H1 (cell line): ENCODE measurements around the gene TMEM127. TPM values are rescaled to one million over a fixed set of nuclear protein-coding genes. Genes with fewer than 3 reads are reported as not detected.

Experiments used
- BRCA1 ChIP-seq: IDR thresholded peaks from 2 replicates; pipeline ENCODE4 v1.6.1; 2012; ENCODE audit warnings: low read depth, low read length, improper control_type of control experiment
- KDM5A ChIP-seq: fragments of 200-600 bp; IDR thresholded peaks from 2 replicates; pipeline ENCODE4 v1.7.1; 2012; ENCODE audit warnings: mild to moderate bottlenecking, low read length, inconsistent platforms, mixed read lengths
- ZNF274 ChIP-seq: IDR thresholded peaks from 2 replicates; pipeline ENCODE4 v1.7.0; 2012; ENCODE audit warnings: low read length, borderline replicate concordance; ENCODE audit errors: extremely low read depth
- polyA plus RNA-seq, 7 experiments: library from polyadenylated mRNA; depleted of rRNA in 3 of 7; stranded (reverse) in 5 of 7; unstranded in 2 of 7; fragments of >200 nt in 5 of 7; fragments of 200-250 nt in 2 of 7; gene quantifications; 1 replicate in 5 of 7; 2 replicates in 1 of 7; 4 replicates in 1 of 7; pipeline versions ENCODE4 v1.2.1 to v1.2.3, GENCODE V29; 2011 to 2013; ENCODE audit warnings: missing spikeins in 2 of 7, mixed read lengths in 2 of 7
- total RNA-seq: library from RNA; stranded (reverse); fragmentation: NEBNext Ultra II Directional; extraction: Animal tissue kit (Norgen Biotek cat#: 25700); gene quantifications from 2 replicates; pipeline ENCODE4 v1.2.1, GENCODE V29; 2021

The TMEM127 gene
- total and polyA plus RNA-seq, 2 of the 8 experiments (the other 6 are each of a cell fraction or from before 2014, with no cell fraction given): 25.0 to 41.0 TPM

GRCh38 chr2:96233436-96233835 lies 32.4 kb downstream of the TMEM127 start (continued):
- TF ChIP-seq KDM5A (no peak), ZNF274 (no peak), BRCA1 (no peak)
